Endothelial cell of umbilical vein (primary cell): Measurements from ENCODE around the gene PRKAR1B. TPM values are rescaled to one million over a fixed set of nuclear protein-coding genes. Genes with fewer than 3 reads are reported as not detected.

Experiments used
- BruUV-seq: library from RNA; stranded (reverse); fragments of 400-500 nt; replicated peaks from 2 replicates; lab custom pipeline; 2021; lab: Mats Ljungman, UMichigan
- CTCF ChIA-PET: fragments of 300-600, 350-600 bp; sonication (Branson Sonifier 250); formaldehyde crosslinking; loops from one replicate; lab custom pipeline; 2021; ENCODE audit warnings: antibody characterized with exemption, inconsistent platforms; lab: Charles Lee
- POLR2A ChIA-PET: fragments of 300-600, 350-600 bp; sonication (Branson Sonifier 250); formaldehyde crosslinking; loops from one replicate; lab custom pipeline; 2021; ENCODE audit warnings: antibody characterized with exemption, inconsistent platforms; lab: Charles Lee
- DNase-seq: peaks from one replicate; pipeline ENCODE4 v3.0.0-alpha.2; 2011; ENCODE audit warnings: low read depth, low spot score
- FAIRE-seq: peaks from 2 replicates; lab custom pipeline; 2011; peaks lifted over from hg19 to GRCh38; lab: Jason Lieb, UNC
- H2AFZ ChIP-seq: 2 replicates; pipeline ENCODE4 v1.6.0; 2012; ENCODE audit warnings: low read depth, low read length, control low read depth, inconsistent platforms
- H3K27ac ChIP-seq: 2 replicates; pipeline ENCODE4 v1.5.1; 2011; ENCODE audit warnings: low read depth, mild to moderate bottlenecking, control low read depth, low read length, moderate library complexity; ENCODE audit not compliant: insufficient read depth
- H3K27me3 ChIP-seq, 2 experiments: 2 replicates each; pipeline versions ENCODE4 v1.6.0 to v1.6.1; 2011; ENCODE audit warnings: low read length in 2 of 2, mixed read lengths in 1 of 2; ENCODE audit not compliant: control insufficient read depth in 2 of 2, insufficient read depth in 2 of 2
- H3K36me3 ChIP-seq, 2 experiments: 2 replicates in 1 of 2; 3 replicates in 1 of 2; pipeline ENCODE4 v1.5.1; 2011; ENCODE audit warnings: low read length in 2 of 2, mild to moderate bottlenecking in 1 of 2, moderate library complexity in 1 of 2; ENCODE audit not compliant: control insufficient read depth in 2 of 2, insufficient read depth in 2 of 2; ENCODE audit errors: extremely low read depth in 1 of 2
- H3K4me1 ChIP-seq: 3 replicates; pipeline ENCODE4 v1.5.1; 2011; ENCODE audit warnings: mild to moderate bottlenecking, low read length; ENCODE audit not compliant: control insufficient read depth, insufficient read depth; ENCODE audit errors: extremely low read depth
- H3K4me2 ChIP-seq: 2 replicates; pipeline ENCODE4 v1.6.1; 2011; ENCODE audit warnings: low read length, control low read depth, mixed read lengths; ENCODE audit not compliant: insufficient read depth
- H3K4me3 ChIP-seq, 3 experiments: fragments of 200-600 bp in 1 of 3; sonication (generic), shearing (Covaris generic) in 1 of 3; replicated peaks in 1 of 3; 2 replicates each; pipeline ENCODE4 v1.5.1; 2011 to 2016; ENCODE audit warnings: control low read depth in 3 of 3, low read length in 3 of 3, mild to moderate bottlenecking in 2 of 3, inconsistent platforms in 1 of 3, low read depth in 1 of 3, moderate library complexity in 1 of 3; ENCODE audit not compliant: insufficient read depth in 1 of 3
- H3K79me2 ChIP-seq: 2 replicates; pipeline ENCODE4 v1.6.0; 2012; ENCODE audit warnings: low read length, inconsistent platforms; ENCODE audit not compliant: control insufficient read depth, insufficient read depth
- H3K9ac ChIP-seq: replicated peaks from 2 replicates; pipeline ENCODE3; 2011; ENCODE audit warnings: low read length, control low read depth; ENCODE audit not compliant: insufficient read depth; ENCODE audit errors: extremely low read depth
- H3K9me1 ChIP-seq: replicated peaks from 3 replicates; pipeline ENCODE4 v1.6.0; 2011; ENCODE audit warnings: mild to moderate bottlenecking, low read length; ENCODE audit not compliant: control insufficient read depth, insufficient read depth; ENCODE audit errors: extremely low read depth
- H3K9me3 ChIP-seq: replicated peaks from 2 replicates; pipeline ENCODE4 v1.5.1; 2012; ENCODE audit warnings: low read length, inconsistent platforms; ENCODE audit not compliant: control insufficient read depth, insufficient read depth
- H4K20me1 ChIP-seq: replicated peaks from 2 replicates; pipeline ENCODE3; 2011; ENCODE audit warnings: mild to moderate bottlenecking, low read length; ENCODE audit not compliant: control insufficient read depth, insufficient read depth; ENCODE audit errors: extremely low read depth
- FOS ChIP-seq: IDR thresholded peaks from 2 replicates; pipeline ENCODE4 v1.6.1; 2011; ENCODE audit warnings: mild to moderate bottlenecking, low read length, moderate library complexity, borderline replicate concordance; ENCODE audit not compliant: insufficient read depth
- GATA2 ChIP-seq: IDR thresholded peaks from 2 replicates; pipeline ENCODE4 v1.7.0; 2011; ENCODE audit warnings: low read depth, mild to moderate bottlenecking, moderate library complexity, mixed read lengths, low read length; ENCODE audit not compliant: insufficient read length, insufficient read depth
- JUN ChIP-seq: IDR thresholded peaks from 2 replicates; pipeline ENCODE4 v1.6.1; 2011; ENCODE audit warnings: borderline replicate concordance, low read depth; ENCODE audit not compliant: insufficient read length, insufficient read depth
- MYC ChIP-seq: IDR thresholded peaks from one replicate; pipeline ENCODE4 v1.6.1; 2011; ENCODE audit warnings: mild to moderate bottlenecking, low read depth, low read length
- POLR2A ChIP-seq: IDR thresholded peaks from 2 replicates; pipeline ENCODE4 v1.6.1; 2012; ENCODE audit warnings: low read depth, mild to moderate bottlenecking, control low read depth, low read length
- POLR2AphosphoS5 ChIP-seq: IDR thresholded peaks from 2 replicates; pipeline ENCODE4 v1.6.1; 2012; ENCODE audit warnings: low read depth, mild to moderate bottlenecking, control low read depth, low read length, moderate library complexity; ENCODE audit not compliant: insufficient read depth
- dilution Hi-C: fragments of 300-500 bp; cut with MboI; formaldehyde crosslinking; loops from one replicate; pipeline ENCODE4 v1.15.0; 2019; ENCODE audit warnings: low sequenced_read_pairs; ENCODE audit not compliant: extremely low pct_ligation_motif_present
- intact Hi-C: fragments of 100-400 bp; cut with micrococcal nuclease; formaldehyde crosslinking; loops from one replicate; pipeline ENCODE4 v1.10.0; 2022
- polyA plus RNA-seq, 4 experiments: library from polyadenylated mRNA; depleted of rRNA in 3 of 4; stranded (reverse) in 3 of 4; unstranded in 1 of 4; fragments of >200 nt; gene quantifications; 2 replicates each; pipeline versions ENCODE4 v1.2.1 to v1.2.3, GENCODE V29; 2011 to 2012; ENCODE audit warnings: missing spikeins in 1 of 4
- total RNA-seq: library from RNA; stranded (reverse); gene quantifications from 2 replicates; pipeline ENCODE4 v1.2.3, GENCODE V29; 2021
- TF ChIP-seq, protein P1 (sequence below): IDR thresholded peaks from 2 replicates; pipeline ENCODE4 v1.6.1; 2011; ENCODE audit not compliant: insufficient read depth, insufficient read length

The PRKAR1B gene
- total and polyA plus RNA-seq, 2 donors (not counting 3 experiments of a cell fraction or from before 2014, with no cell fraction given): 15.4 to 29.2 TPM

DNA sequence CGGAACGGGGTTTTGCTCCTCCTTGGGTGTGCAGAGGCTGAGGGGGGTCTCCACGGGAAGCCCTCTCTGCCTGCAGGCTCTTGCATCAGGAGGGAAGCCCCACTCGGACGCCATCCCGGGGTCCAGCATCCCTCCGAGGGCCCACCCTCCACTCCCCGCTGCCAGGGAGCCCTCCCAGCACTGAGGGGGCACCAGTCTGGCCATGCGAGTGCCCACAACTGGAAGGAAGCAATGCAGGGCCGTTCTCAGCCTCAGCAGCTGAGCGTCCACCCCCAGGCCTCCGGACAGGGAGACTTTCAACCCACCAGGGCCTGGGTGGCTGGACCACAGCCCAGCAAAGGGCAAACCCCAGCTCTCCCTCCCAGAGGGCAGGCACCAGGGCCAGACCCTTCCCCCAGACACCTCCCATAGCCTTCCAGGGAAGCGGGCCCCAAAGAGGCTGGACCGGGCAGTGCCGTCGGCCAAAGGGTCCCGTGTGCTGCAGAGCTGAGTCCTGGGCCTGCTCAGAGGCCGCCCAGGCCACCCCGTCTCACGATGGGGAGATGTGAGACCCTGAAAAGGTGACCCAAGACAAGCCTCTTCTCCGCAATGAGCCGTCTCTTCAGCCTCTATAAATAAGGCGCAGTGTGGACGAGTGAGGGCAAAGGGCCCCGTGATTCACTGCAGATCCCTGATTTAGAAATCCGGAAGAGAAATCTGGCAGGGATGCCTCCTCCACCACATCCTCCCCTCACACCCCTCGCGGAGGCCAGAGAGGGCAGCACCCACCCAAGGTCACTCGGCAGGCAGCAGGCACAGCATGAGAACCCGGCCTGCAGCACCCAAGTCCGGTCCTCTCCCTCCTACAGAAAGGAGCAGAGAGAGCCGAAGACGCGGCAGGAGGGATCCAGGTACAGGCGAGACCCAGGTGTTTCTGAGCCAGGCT lies 82.4 kb downstream of the PRKAR1B start:
- intact Hi-C loops: no loop called here
- CTCF ChIA-PET: no interaction called here
- Histone ChIP-seq H3K9me1 (no peaks in the 10 kb centered on the region), H3K27me3 (no peaks in the 10 kb centered on the region), H3K9ac (no peak overlapping the region), H3K9me3 (no peaks in the 10 kb centered on the region), H3K79me2 (no peaks in the 10 kb centered on the region), H2AFZ (no peak overlapping the region), H3K4me2 (no peak overlapping the region), H4K20me1 (no peaks in the 10 kb centered on the region), H3K4me1 (no peaks in the 10 kb centered on the region), H3K4me3 (no peak overlapping the region), H3K27ac (no peak overlapping the region), H3K36me3 (no peaks in the 10 kb centered on the region)
- DNase-seq (no peak), FAIRE-seq (no peak)
- TF ChIP-seq JUN (no peak), MYC (no peak), FOS (no peak), POLR2A (no peak), POLR2AphosphoS5 (no peak), GATA2 (no peak)
- TF ChIP-seq, protein P1, sequence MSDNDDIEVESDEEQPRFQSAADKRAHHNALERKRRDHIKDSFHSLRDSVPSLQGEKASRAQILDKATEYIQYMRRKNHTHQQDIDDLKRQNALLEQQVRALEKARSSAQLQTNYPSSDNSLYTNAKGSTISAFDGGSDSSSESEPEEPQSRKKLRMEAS: no peak
- POLR2A ChIA-PET: no interaction called here
- no TSS peak for BruUV-seq
- dilution Hi-C loops: no loop called here
